ENCODE results near the gene GBE1.

Gene GBE1

DNA sequence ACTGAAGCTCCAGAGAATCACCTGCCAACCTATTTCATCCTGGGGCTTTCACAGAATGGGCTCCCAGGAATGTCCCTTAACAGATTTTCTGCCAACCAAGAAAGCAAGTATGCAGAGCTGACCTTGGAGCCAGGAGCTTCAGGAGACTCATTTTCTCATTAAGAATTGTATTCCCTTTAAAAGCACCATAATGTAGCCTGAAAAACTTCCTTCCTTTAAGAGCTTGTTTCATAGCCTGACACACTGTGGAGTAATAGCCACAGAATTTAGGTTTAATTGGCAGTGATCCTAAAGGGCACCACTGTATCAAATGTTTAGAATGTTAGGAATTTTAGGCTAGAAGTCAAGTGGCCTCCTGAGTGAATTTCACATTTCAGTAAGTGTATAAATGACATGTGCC lies 309.8 kb downstream of the GBE1 start:
- Histone ChIP-seq H3K27me3 (ENCODE audit: insufficient read depth, low read length, poor library complexity, severe bottlenecking) (no peaks in the 10 kb centered on the region), H3F3A (ENCODE audit: low read depth) (no peaks in the 10 kb centered on the region), H3K4me2 (ENCODE audit: low read depth, low read length, poor library complexity, severe bottlenecking) (no peak overlapping the region), H3K9me2 (replicated peaks; ENCODE audit: low read depth, low read length) (no peaks in the 10 kb centered on the region), H3K9me3 (ENCODE audit: insufficient read depth, low read depth, low read length) (no peaks in the 10 kb centered on the region), H3K36me3 (ENCODE audit: insufficient read depth, low read length) (no peaks in the 10 kb centered on the region), H3K79me2 (ENCODE audit: insufficient read depth, low read length) (no peaks in the 10 kb centered on the region), H2AFZ (ENCODE audit: low read length) (0 out of 2 replicates have a peak overlapping the region, but pooled peaks have one; percentile 7), H3K9ac (ENCODE audit: low read depth, low read length, poor library complexity, severe bottlenecking) (no peak overlapping the region), H3K4me3 (ENCODE audit: low read length, poor library complexity, severe bottlenecking) (no peak overlapping the region), H4K20me1 (ENCODE audit: insufficient read depth, low read length, poor library complexity, severe bottlenecking) (no peaks in the 10 kb centered on the region), H3K4me1 (ENCODE audit: insufficient read depth, low read length, poor library complexity, severe bottlenecking) (no peaks in the 10 kb centered on the region)
- TF ChIP-seq, protein P1, sequence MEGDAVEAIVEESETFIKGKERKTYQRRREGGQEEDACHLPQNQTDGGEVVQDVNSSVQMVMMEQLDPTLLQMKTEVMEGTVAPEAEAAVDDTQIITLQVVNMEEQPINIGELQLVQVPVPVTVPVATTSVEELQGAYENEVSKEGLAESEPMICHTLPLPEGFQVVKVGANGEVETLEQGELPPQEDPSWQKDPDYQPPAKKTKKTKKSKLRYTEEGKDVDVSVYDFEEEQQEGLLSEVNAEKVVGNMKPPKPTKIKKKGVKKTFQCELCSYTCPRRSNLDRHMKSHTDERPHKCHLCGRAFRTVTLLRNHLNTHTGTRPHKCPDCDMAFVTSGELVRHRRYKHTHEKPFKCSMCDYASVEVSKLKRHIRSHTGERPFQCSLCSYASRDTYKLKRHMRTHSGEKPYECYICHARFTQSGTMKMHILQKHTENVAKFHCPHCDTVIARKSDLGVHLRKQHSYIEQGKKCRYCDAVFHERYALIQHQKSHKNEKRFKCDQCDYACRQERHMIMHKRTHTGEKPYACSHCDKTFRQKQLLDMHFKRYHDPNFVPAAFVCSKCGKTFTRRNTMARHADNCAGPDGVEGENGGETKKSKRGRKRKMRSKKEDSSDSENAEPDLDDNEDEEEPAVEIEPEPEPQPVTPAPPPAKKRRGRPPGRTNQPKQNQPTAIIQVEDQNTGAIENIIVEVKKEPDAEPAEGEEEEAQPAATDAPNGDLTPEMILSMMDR (conservative IDR thresholded peaks at IDR 0.05; ENCODE audit: low read length), result no peak
- no peak for TF ChIP-seq EZH2phosphoT487 (IDR thresholded peaks at IDR 0.05; ENCODE audit: borderline replicate concordance)

DNA sequence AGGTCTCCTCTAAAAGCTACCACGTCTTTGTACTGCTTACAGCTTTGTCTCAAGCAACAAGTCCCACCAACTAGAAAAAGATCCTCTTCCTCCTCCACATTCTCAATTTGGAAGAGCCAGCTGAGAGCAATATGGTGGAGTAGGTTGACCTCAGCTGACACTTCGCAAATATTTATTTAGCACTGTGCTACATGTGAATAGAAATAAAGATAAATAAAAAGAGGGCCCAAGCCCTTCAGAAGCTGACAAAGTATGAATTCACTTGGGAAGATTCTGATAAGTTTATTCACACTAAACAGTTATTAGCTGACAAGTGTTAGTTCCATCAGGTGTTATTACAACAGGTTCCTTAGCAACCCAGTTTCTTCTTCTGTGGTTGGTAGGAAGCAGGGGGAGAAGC lies 310.3 kb downstream of the GBE1 start:
- no peaks in the 10 kb centered on the region for H3K4me1 ChIP-seq (ENCODE audit: insufficient read depth, low read length, poor library complexity, severe bottlenecking)
- no peaks in the 10 kb centered on the region for H3K79me2 ChIP-seq (ENCODE audit: insufficient read depth, low read length)
- no peaks in the 10 kb centered on the region for H3K36me3 ChIP-seq (ENCODE audit: insufficient read depth, low read length)
- H3K4me2 ChIP-seq (ENCODE audit: low read depth, low read length, poor library complexity, severe bottlenecking), result no peak overlapping the region
- H3F3A ChIP-seq (ENCODE audit: low read depth), result no peaks in the 10 kb centered on the region
- no peak overlapping the region for H3K9ac ChIP-seq (ENCODE audit: low read depth, low read length, poor library complexity, severe bottlenecking)
- H3K9me2 ChIP-seq (replicated peaks; ENCODE audit: low read depth, low read length), result no peaks in the 10 kb centered on the region
- no peak for TF ChIP-seq EZH2phosphoT487 (IDR thresholded peaks at IDR 0.05; ENCODE audit: borderline replicate concordance)
- TF ChIP-seq, protein P1 (conservative IDR thresholded peaks at IDR 0.05; ENCODE audit: low read length), result no peak
- no peaks in the 10 kb centered on the region for H3K9me3 ChIP-seq (ENCODE audit: insufficient read depth, low read depth, low read length)
- H3K4me3 ChIP-seq (ENCODE audit: low read length, poor library complexity, severe bottlenecking), result no peak overlapping the region
- H3K27me3 ChIP-seq (ENCODE audit: insufficient read depth, low read length, poor library complexity, severe bottlenecking), result no peaks in the 10 kb centered on the region
- 0 out of 2 replicates have a peak overlapping the region, but pooled peaks have one; percentile 7 for H2AFZ ChIP-seq (ENCODE audit: low read length)
- no peaks in the 10 kb centered on the region for H4K20me1 ChIP-seq (ENCODE audit: insufficient read depth, low read length, poor library complexity, severe bottlenecking)

DNA sequence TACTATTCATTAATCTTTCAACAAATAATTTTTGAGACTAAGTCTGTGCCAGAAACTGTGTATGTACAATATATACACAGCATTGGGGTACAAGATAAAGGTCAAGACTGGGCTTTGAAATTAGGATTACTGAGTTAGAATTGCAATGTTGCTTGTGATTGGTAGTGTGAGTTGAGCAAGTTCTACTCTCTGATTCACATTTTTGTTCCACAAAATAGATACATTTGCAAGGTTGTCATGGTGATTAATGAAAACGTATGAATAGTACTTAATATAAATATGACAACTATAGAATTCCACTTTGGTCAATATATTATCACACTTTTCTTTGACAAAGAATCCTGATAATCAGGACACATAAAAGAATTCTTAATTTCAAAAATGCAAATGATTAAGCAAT lies 314.6 kb downstream of the GBE1 start:
- H3K27me3 ChIP-seq (ENCODE audit: insufficient read depth, low read length, poor library complexity, severe bottlenecking), result no peaks in the 10 kb centered on the region
- TF ChIP-seq, protein P1 (conservative IDR thresholded peaks at IDR 0.05; ENCODE audit: low read length), result no peak
- TF ChIP-seq EZH2phosphoT487 (IDR thresholded peaks at IDR 0.05; ENCODE audit: borderline replicate concordance), result no peak
- no peak overlapping the region for H3K4me2 ChIP-seq (ENCODE audit: low read depth, low read length, poor library complexity, severe bottlenecking)
- no peak overlapping the region for H3K4me3 ChIP-seq (ENCODE audit: low read length, poor library complexity, severe bottlenecking)
- H3K9me2 ChIP-seq (replicated peaks; ENCODE audit: low read depth, low read length), result no peaks in the 10 kb centered on the region
- no peak overlapping the region for H2AFZ ChIP-seq (ENCODE audit: low read length)
- H3K9me3 ChIP-seq (ENCODE audit: insufficient read depth, low read depth, low read length), result no peaks in the 10 kb centered on the region
- no peaks in the 10 kb centered on the region for H3K4me1 ChIP-seq (ENCODE audit: insufficient read depth, low read length, poor library complexity, severe bottlenecking)
- H4K20me1 ChIP-seq (ENCODE audit: insufficient read depth, low read length, poor library complexity, severe bottlenecking), result no peaks in the 10 kb centered on the region
- H3K9ac ChIP-seq (ENCODE audit: low read depth, low read length, poor library complexity, severe bottlenecking), result no peak overlapping the region
- H3F3A ChIP-seq (ENCODE audit: low read depth), result no peaks in the 10 kb centered on the region
- H3K36me3 ChIP-seq (ENCODE audit: insufficient read depth, low read length), result no peaks in the 10 kb centered on the region
- no peaks in the 10 kb centered on the region for H3K79me2 ChIP-seq (ENCODE audit: insufficient read depth, low read length)

Data from Loucy (cell line).